ENCODE data around the gene ARHGAP33. TPM values are rescaled to one million over a fixed set of nuclear protein-coding genes. Genes with fewer than 3 reads are reported as not detected.

Gene ARHGAP33
- total RNA-seq, 1 experiment from 2014 or later, result 3.5 TPM

- no peak for DNase-seq (ENCODE audit: extremely low read depth, low read depth)
Measured at GRCh38 chr19:35740108-35740422, 35.3 kb upstream of the ARHGAP33 start.

DNA sequence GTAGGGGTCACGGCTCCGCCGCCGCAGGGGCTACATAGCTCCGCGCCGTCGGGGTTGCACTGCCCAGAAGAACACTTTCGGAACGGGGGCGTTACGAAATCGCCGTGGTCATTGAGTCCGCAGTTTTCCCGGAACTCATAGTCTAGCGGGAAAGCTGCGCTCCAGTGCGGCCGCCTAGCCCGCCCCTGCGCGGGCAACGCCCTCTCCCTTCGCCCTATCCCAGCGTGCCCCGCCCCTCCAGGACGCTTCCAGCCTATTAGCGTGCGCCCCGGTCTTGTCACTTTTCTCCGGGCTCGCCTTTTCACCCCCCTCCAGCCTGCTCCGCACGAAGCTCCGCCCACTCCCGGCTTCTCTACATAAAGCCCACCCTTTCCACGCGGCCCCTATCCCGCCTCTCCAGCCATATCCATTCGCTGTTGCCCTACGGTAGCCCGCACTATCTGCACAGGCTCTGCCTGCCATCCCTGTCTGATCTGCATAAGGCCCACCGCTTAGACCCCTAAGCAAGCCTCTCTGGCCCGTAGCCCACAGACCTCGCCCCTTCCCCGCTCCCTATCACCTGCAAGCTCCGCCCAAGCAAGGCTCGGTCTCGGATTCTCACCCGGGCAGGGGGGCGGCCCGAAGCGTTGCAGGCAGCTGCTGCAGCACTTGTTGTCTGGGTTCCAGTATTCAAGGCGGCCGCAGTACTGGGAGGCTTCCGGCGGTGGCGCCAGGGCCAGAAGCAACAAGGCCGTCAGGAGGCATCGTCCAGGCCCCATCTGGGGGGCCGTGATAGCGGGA, 34.8 kb upstream of the ARHGAP33 start:
- peak; percentile 95 for DNase-seq (ENCODE audit: extremely low read depth, low read depth)

DNA sequence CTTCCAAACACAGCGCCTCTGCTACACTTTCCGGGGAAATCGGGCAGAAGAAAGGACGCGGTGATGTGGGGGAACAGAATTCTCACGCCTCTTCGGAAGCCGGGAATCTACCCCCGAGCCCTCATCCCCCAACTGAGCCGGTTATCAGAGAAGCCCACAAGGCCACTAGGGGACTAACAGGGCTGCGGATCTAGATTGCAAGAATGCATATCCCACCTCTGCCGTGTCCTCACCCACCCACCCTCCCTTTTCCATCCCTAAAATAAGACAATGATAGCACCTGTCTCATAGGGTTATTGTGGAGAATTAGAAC, 34.2 kb upstream of the ARHGAP33 start:
- no peak for DNase-seq (ENCODE audit: extremely low read depth, low read depth)

GRCh38 chr19:35742121-35742724, 33.1 kb upstream of the ARHGAP33 start, which contains the start of gene IGFLR1:
Gene IGFLR1 (minus strand): TSS chr19:35742452. CDS start chr19:35741180, 1,272 bp downstream.
- DNase-seq (ENCODE audit: extremely low read depth, low read depth), result no peak

- DNase-seq (ENCODE audit: extremely low read depth, low read depth), result no peak
Measured at GRCh38 chr19:35743640-35744429, 31.5 kb upstream of the ARHGAP33 start.

GRCh38 chr19:35744430-35745327, 30.7 kb upstream of the ARHGAP33 start:
- peak; percentile 96 for DNase-seq (ENCODE audit: extremely low read depth, low read depth)

GRCh38 chr19:35745328-35746086, 29.9 kb upstream of the ARHGAP33 start, which contains the start of the genes PSENEN and U2AF1L4:
Gene PSENEN (plus strand): TSS chr19:35745651. CDS start chr19:35745931, 280 bp downstream.
Gene U2AF1L4 (minus strand): TSS chr19:35745418. CDS start chr19:35745391, 27 bp downstream.
- DNase-seq (ENCODE audit: extremely low read depth, low read depth), result peak; percentile 99

DNA sequence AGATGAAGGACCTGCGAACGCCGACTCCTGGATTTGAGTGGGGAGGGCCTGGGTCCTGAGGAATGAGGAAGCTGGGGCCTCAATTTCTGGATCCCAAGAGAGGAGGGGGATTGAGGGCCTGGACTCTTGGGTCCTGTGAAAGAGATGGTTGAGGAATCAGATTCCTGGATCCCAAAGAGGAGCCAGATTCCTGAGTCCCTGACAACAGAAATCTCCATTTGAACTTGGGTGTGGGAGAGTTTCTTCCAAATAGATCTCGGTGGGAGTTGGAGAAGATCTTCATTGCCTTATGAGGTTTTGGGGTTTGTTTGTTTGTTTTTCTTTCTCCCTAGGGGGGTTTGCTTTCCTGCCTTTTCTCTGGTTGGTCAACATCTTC, 29.3 kb upstream of the ARHGAP33 start:
- no peak for DNase-seq (ENCODE audit: extremely low read depth, low read depth)

- DNase-seq (ENCODE audit: extremely low read depth, low read depth), result no peak
Measured at GRCh38 chr19:35746531-35746930, 28.8 kb upstream of the ARHGAP33 start.

- peak; percentile 100 for DNase-seq (ENCODE audit: extremely low read depth, low read depth)
Measured at GRCh38 chr19:35748106-35749020, 27.0 kb upstream of the ARHGAP33 start, which contains the start of gene LIN37. Gene LIN37 (plus strand): TSS chr19:35748576. CDS start chr19:35748725, 149 bp downstream.

GRCh38 chr19:35750167-35750566, 25.2 kb upstream of the ARHGAP33 start:
- DNase-seq (ENCODE audit: extremely low read depth, low read depth), result no peak

- DNase-seq (ENCODE audit: extremely low read depth, low read depth), result no peak
Measured at GRCh38 chr19:35751839-35752745, 23.3 kb upstream of the ARHGAP33 start.

GRCh38 chr19:35752746-35753350, 22.5 kb upstream of the ARHGAP33 start:
- DNase-seq (ENCODE audit: extremely low read depth, low read depth), result no peak

GRCh38 chr19:35753634-35754369, 21.6 kb upstream of the ARHGAP33 start:
- DNase-seq (ENCODE audit: extremely low read depth, low read depth), result no peak

- DNase-seq (ENCODE audit: extremely low read depth, low read depth), result no peak
Measured at GRCh38 chr19:35754370-35755130, 20.8 kb upstream of the ARHGAP33 start.

- DNase-seq (ENCODE audit: extremely low read depth, low read depth), result no peak
Measured at GRCh38 chr19:35755131-35755549, 20.2 kb upstream of the ARHGAP33 start.
